Measurements from ENCODE around the gene BDH1.

- TF ChIP-seq, protein P1, sequence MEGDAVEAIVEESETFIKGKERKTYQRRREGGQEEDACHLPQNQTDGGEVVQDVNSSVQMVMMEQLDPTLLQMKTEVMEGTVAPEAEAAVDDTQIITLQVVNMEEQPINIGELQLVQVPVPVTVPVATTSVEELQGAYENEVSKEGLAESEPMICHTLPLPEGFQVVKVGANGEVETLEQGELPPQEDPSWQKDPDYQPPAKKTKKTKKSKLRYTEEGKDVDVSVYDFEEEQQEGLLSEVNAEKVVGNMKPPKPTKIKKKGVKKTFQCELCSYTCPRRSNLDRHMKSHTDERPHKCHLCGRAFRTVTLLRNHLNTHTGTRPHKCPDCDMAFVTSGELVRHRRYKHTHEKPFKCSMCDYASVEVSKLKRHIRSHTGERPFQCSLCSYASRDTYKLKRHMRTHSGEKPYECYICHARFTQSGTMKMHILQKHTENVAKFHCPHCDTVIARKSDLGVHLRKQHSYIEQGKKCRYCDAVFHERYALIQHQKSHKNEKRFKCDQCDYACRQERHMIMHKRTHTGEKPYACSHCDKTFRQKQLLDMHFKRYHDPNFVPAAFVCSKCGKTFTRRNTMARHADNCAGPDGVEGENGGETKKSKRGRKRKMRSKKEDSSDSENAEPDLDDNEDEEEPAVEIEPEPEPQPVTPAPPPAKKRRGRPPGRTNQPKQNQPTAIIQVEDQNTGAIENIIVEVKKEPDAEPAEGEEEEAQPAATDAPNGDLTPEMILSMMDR (IDR thresholded peaks at IDR 0.05) = no peak
- TF ChIP-seq POLR2A (IDR thresholded peaks at IDR 0.05) = no peak
Observed at GRCh38 chr3:197462808-197463207, 93.0 kb downstream of the BDH1 start.
